Activated CD8-positive, alpha-beta T cell treated with anti-CD3 and anti-CD28 coated beads for 36 hours (primary cell): Measurements from ENCODE around the gene INHBB. TPM values are rescaled to one million over a fixed set of nuclear protein-coding genes. Genes with fewer than 3 reads are reported as not detected.

Experiments
- ATAC-seq: fragments of 200-7000 bp; cut with Tn5 transposase; one replicate; pipeline ENCODE4 v1.10.0; 2021; ENCODE audit warnings: mild to moderate bottlenecking, moderate library complexity
- CTCF ChIA-PET: fragments of 350-600 bp; sonication (Branson Sonifier 250); formaldehyde crosslinking; loops from one replicate; lab custom pipeline; 2021; ENCODE audit warnings: antibody characterized with exemption; lab: Charles Lee
- POLR2A ChIA-PET: fragments of 350-600 bp; sonication (Branson Sonifier 250); formaldehyde crosslinking; loops from one replicate; lab custom pipeline; 2021; ENCODE audit warnings: antibody characterized with exemption; lab: Charles Lee
- DNase-seq: peaks from one replicate; pipeline ENCODE4 v3.0.0-alpha.2; 2020
- H3K27ac Mint-ChIP-seq: one replicate; pipeline ENCODE4 v1.8.0; 2021; ENCODE audit warnings: mild to moderate bottlenecking, mixed read lengths
- H3K27me3 Mint-ChIP-seq: one replicate; pipeline ENCODE4 v1.8.0; 2021; ENCODE audit warnings: mixed read lengths
- H3K36me3 Mint-ChIP-seq: one replicate; pipeline ENCODE4 v1.8.0; 2021; ENCODE audit warnings: low read depth, mixed read lengths
- H3K4me1 Mint-ChIP-seq: one replicate; pipeline ENCODE4 v1.8.0; 2021; ENCODE audit warnings: low read depth, mixed read lengths
- H3K4me3 Mint-ChIP-seq: one replicate; pipeline ENCODE4 v1.8.0; 2021; ENCODE audit warnings: mild to moderate bottlenecking, moderate library complexity, mixed read lengths
- H3K9me3 Mint-ChIP-seq: one replicate; pipeline ENCODE4 v1.8.0; 2021; ENCODE audit warnings: mixed read lengths
- CTCF ChIP-seq: fragments of 200-600 bp; IDR thresholded peaks from one replicate; pipeline ENCODE4 v1.8.0; 2022; ENCODE audit warnings: antibody characterized with exemption, mild to moderate bottlenecking
- intact Hi-C: fragments of 100-400 bp; cut with micrococcal nuclease; formaldehyde crosslinking; loops from one replicate; pipeline ENCODE4 v1.10.0; 2022
- total RNA-seq, 2 experiments: library from RNA; stranded (reverse); gene quantifications; one replicate each; pipeline ENCODE4 v1.2.3, GENCODE V29; 2021

The INHBB gene
- total RNA-seq, 2 experiments from 2014 or later, result not detected

- Mint-ChIP-seq H3K4me1 (peaks cover 19% of the 10 kb centered on the region), H3K27ac (no peak overlapping the region), H3K36me3 (no peaks in the 10 kb centered on the region), H3K9me3 (no peaks in the 10 kb centered on the region), H3K27me3 (no peaks in the 10 kb centered on the region), H3K4me3 (no peak overlapping the region)
- ChIA-PET POLR2A (interaction anchor here (1.2 kb wide), 1 partner anchor 15 kb away, joined by 4 read pairs; no protein-coding TSS in a partner anchor), CTCF (interaction anchor here (1.4 to 6.3 kb wide), 3 partner anchors 96 to 207 kb away, joined by 4 to 79 read pairs (median 40); no protein-coding TSS in a partner anchor)
- intact Hi-C loops, result loop anchor here (10.0 kb wide), 1 partner anchor 201 kb away; no protein-coding TSS in a partner anchor
- TF ChIP-seq CTCF, result no peak
- ATAC-seq (no peak), DNase-seq (no peak)
Measured at GRCh38 chr2:120315367-120316033, 30.4 kb upstream of the INHBB start.

GRCh38 chr2:120316071-120316470 lies 29.9 kb upstream of the INHBB start:
- Mint-ChIP-seq H3K4me3 (no peak overlapping the region), H3K27ac (no peak overlapping the region), H3K9me3 (no peaks in the 10 kb centered on the region), H3K4me1 (peaks cover 19% of the 10 kb centered on the region), H3K27me3 (no peaks in the 10 kb centered on the region), H3K36me3 (no peaks in the 10 kb centered on the region)
- ATAC-seq (no peak), DNase-seq (no peak)
- TF ChIP-seq CTCF, result no peak
- ChIA-PET POLR2A (no interaction called here), CTCF (interaction anchor here (1.3 to 6.3 kb wide), 2 partner anchors 139 to 140 kb away, joined by 4 to 79 read pairs; no protein-coding TSS in a partner anchor)
- intact Hi-C loops, result loop anchor here (10.0 kb wide), 1 partner anchor 201 kb away; no protein-coding TSS in a partner anchor

GRCh38 chr2:120316528-120317179 lies 29.3 kb upstream of the INHBB start:
- Mint-ChIP-seq H3K4me3 (no peak overlapping the region), H3K9me3 (no peaks in the 10 kb centered on the region), H3K27ac (no peak overlapping the region), H3K4me1 (peaks cover 19% of the 10 kb centered on the region), H3K36me3 (no peaks in the 10 kb centered on the region), H3K27me3 (no peaks in the 10 kb centered on the region)
- intact Hi-C loops, result loop anchor here (10.0 kb wide), 1 partner anchor 202 kb away; no protein-coding TSS in a partner anchor
- ChIA-PET POLR2A (no interaction called here), CTCF (interaction anchor here (1.2 to 1.3 kb wide), 2 partner anchors 115 to 140 kb away, joined by 3 to 4 read pairs; no protein-coding TSS in a partner anchor)
- TF ChIP-seq CTCF, result no peak
- no peak for ATAC-seq
- DNase-seq, result no peak

GRCh38 chr2:120317180-120317533 lies 28.8 kb upstream of the INHBB start:
- H3K27ac Mint-ChIP-seq, result no peak overlapping the region
- POLR2A ChIA-PET, result no interaction called here

More at GRCh38 chr2:120317180-120317533, 28.8 kb upstream of the INHBB start:
- TF ChIP-seq CTCF, result no peak
- Mint-ChIP-seq H3K27me3 (no peaks in the 10 kb centered on the region), H3K4me1 (peaks cover 19% of the 10 kb centered on the region), H3K9me3 (no peaks in the 10 kb centered on the region), H3K4me3 (no peak overlapping the region), H3K36me3 (no peaks in the 10 kb centered on the region)
- CTCF ChIA-PET, result interaction anchor here (1.2 to 1.3 kb wide), 2 partner anchors 115 to 141 kb away, joined by 3 to 4 read pairs; no protein-coding TSS in a partner anchor
- intact Hi-C loops, result loop anchor here (10.0 kb wide), 1 partner anchor 202 kb away; no protein-coding TSS in a partner anchor
- no peak for DNase-seq
- no peak for ATAC-seq
